Eye (tissue), 1 donor: ENCODE data around the gene SCN2B.

Source experiments
- DNase-seq: peaks from one replicate; pipeline ENCODE4 v3.0.0-alpha.2; 2015

Gene SCN2B

GRCh38 chr11:118132385-118133151 lies 43.9 kb downstream of the SCN2B start:
- no peak for DNase-seq

- no peak for DNase-seq
These were observed 46.8 kb downstream of the SCN2B start for GRCh38 chr11:118129471-118130172.

GRCh38 chr11:118128721-118129470 lies 47.5 kb downstream of the SCN2B start:
- peak; percentile 22 for DNase-seq

GRCh38 chr11:118128310-118128709 lies 48.1 kb downstream of the SCN2B start:
- no peak for DNase-seq

- no peak for DNase-seq
These were observed 50.2 kb downstream of the SCN2B start for GRCh38 chr11:118126082-118126838.

- peak; percentile 52 for DNase-seq
These were observed 51.4 kb downstream of the SCN2B start for GRCh38 chr11:118124929-118125535.

GRCh38 chr11:118120793-118121192 lies 55.6 kb downstream of the SCN2B start:
- DNase-seq, result no peak

GRCh38 chr11:118117790-118118601 lies 58.4 kb downstream of the SCN2B start:
- DNase-seq, result no peak

GRCh38 chr11:118115048-118115447 lies 61.4 kb downstream of the SCN2B start:
- no peak for DNase-seq

GRCh38 chr11:118114266-118114665 lies 62.2 kb downstream of the SCN2B start:
- DNase-seq, result no peak

GRCh38 chr11:118112711-118113430 lies 63.6 kb downstream of the SCN2B start:
- DNase-seq, result no peak
